Nephron (organoid): ENCODE results near the gene SNX30.
A peak's percentile ranks its signal among the peaks of the same experiment; 100 is the strongest.

Experiments
- H3K27ac Mint-ChIP-seq, 3 experiments: 2 replicates each; pipeline ENCODE4 v1.8.0; 2020; ENCODE audit warnings: mixed read lengths in 3 of 3, mild to moderate bottlenecking in 2 of 3, moderate library complexity in 1 of 3
- H3K27me3 Mint-ChIP-seq: 2 replicates; pipeline ENCODE4 v1.8.0; 2021; ENCODE audit warnings: low read depth, mild to moderate bottlenecking, moderate library complexity, mixed read lengths
- H3K36me3 Mint-ChIP-seq: 2 replicates; pipeline ENCODE4 v1.8.0; 2020; ENCODE audit warnings: low read depth, mixed read lengths
- H3K4me1 Mint-ChIP-seq: 2 replicates; pipeline ENCODE4 v1.8.0; 2020; ENCODE audit warnings: mixed read lengths
- H3K4me3 Mint-ChIP-seq, 3 experiments: 2 replicates each; pipeline ENCODE4 v1.8.0; 2020; ENCODE audit warnings: mild to moderate bottlenecking in 3 of 3, mixed read lengths in 3 of 3, moderate library complexity in 2 of 3
- H3K9me3 Mint-ChIP-seq: 2 replicates; pipeline ENCODE4 v1.8.0; 2020; ENCODE audit warnings: mixed read lengths
- TF ChIP-seq, protein P1 (sequence below), 3 experiments: fragments of 200-600 bp; sonication (generic); IDR thresholded peaks; one replicate each; pipeline ENCODE4 v1.5.0; 2021; ENCODE audit warnings: antibody characterized with exemption in 3 of 3; ENCODE audit not compliant: unreplicated experiment in 3 of 3

The SNX30 gene

DNA sequence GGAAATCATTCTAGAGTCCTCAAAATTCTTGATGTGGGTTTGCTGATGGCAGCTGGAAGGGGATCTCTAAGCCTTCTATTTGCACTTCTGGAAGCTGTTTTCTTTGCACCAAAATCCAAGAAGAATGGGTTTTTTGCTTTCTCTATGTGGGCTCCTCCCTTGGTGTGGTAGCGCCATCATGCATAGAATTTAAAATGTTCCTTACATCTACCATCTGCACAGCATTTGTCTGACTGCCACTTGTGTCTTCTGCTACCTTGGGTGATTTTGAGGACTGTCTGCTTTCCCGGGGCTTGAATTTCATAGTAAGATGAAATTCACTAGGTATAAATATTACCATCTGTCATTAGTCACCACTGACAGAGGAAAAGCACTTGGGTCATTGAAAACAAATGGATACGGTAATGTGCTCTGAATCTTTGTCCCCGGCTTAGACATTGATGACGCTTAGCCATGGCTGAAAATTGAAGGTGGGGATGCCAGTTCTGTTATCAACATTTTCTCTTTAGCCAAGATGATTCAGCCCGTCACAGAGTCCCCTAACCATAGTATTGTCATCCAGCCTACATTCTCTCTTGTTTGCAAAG, 30.0 kb downstream of the SNX30 start:
- peaks cover 39% of the 10 kb centered on the region for H3K4me1 Mint-ChIP-seq
- H3K27ac Mint-ChIP-seq, result no peak overlapping the region
- no peaks in the 10 kb centered on the region for H3K36me3 Mint-ChIP-seq
- no peaks in the 10 kb centered on the region for H3K9me3 Mint-ChIP-seq
- TF ChIP-seq, protein P1, sequence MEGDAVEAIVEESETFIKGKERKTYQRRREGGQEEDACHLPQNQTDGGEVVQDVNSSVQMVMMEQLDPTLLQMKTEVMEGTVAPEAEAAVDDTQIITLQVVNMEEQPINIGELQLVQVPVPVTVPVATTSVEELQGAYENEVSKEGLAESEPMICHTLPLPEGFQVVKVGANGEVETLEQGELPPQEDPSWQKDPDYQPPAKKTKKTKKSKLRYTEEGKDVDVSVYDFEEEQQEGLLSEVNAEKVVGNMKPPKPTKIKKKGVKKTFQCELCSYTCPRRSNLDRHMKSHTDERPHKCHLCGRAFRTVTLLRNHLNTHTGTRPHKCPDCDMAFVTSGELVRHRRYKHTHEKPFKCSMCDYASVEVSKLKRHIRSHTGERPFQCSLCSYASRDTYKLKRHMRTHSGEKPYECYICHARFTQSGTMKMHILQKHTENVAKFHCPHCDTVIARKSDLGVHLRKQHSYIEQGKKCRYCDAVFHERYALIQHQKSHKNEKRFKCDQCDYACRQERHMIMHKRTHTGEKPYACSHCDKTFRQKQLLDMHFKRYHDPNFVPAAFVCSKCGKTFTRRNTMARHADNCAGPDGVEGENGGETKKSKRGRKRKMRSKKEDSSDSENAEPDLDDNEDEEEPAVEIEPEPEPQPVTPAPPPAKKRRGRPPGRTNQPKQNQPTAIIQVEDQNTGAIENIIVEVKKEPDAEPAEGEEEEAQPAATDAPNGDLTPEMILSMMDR (IDR thresholded peaks at IDR 0.05; ENCODE audit: unreplicated experiment in 3 of 3), result no peak
- H3K27me3 Mint-ChIP-seq, result no peaks in the 10 kb centered on the region
- no peak overlapping the region for H3K4me3 Mint-ChIP-seq

DNA sequence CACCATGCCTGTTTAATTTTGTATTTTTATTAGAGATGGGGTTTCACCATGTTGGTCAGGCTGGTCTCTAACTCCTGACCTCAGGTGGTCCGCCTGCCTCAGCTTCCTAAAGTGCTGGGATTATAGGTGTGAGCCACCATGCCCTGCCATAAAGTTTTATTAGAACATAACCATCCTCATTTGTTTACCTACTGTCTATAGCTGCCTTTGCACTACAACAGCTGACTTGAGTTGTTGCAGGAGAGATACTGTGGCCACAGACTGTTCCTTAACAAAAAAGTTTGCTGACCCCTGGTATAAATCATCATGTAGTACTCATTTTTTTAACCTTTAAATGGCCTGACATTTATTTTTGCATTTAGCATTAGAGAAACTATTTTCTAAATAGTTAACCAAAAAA, 31.7 kb downstream of the SNX30 start:
- no peak overlapping the region for H3K4me3 Mint-ChIP-seq
- H3K27me3 Mint-ChIP-seq, result no peaks in the 10 kb centered on the region
- H3K9me3 Mint-ChIP-seq, result no peaks in the 10 kb centered on the region
- peaks cover 39% of the 10 kb centered on the region for H3K4me1 Mint-ChIP-seq
- no peak overlapping the region for H3K27ac Mint-ChIP-seq
- no peaks in the 10 kb centered on the region for H3K36me3 Mint-ChIP-seq
- TF ChIP-seq, protein P1 (IDR thresholded peaks at IDR 0.05; ENCODE audit: unreplicated experiment in 3 of 3), result no peak

DNA sequence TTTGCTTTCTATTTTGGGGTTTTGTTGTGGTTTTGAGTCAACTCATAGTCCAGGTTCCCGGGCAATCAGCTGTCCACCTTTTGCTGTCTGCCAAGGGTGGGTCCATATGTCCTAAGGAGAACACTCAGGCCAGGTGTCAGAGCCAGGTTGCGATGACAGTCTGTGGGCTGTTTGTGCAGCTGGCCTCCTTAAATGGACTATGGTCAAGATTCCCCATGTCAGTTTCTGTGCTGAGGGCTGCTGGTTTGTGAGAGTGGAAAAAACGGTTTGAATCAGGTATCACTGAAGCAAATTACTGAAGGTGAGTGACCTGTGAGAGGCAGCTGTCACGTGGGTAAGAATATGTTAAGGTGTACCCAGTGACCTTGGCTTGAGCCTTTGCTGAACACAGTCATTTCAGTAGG, 33.0 kb downstream of the SNX30 start:
- H3K36me3 Mint-ChIP-seq, result no peaks in the 10 kb centered on the region
- H3K27ac Mint-ChIP-seq, result no peak overlapping the region
- H3K4me3 Mint-ChIP-seq, result no peak overlapping the region
- H3K4me1 Mint-ChIP-seq, result peaks cover 39% of the 10 kb centered on the region
- H3K9me3 Mint-ChIP-seq, result no peaks in the 10 kb centered on the region
- TF ChIP-seq, protein P1 (IDR thresholded peaks at IDR 0.05; ENCODE audit: unreplicated experiment in 3 of 3), result no peak
- no peaks in the 10 kb centered on the region for H3K27me3 Mint-ChIP-seq

DNA sequence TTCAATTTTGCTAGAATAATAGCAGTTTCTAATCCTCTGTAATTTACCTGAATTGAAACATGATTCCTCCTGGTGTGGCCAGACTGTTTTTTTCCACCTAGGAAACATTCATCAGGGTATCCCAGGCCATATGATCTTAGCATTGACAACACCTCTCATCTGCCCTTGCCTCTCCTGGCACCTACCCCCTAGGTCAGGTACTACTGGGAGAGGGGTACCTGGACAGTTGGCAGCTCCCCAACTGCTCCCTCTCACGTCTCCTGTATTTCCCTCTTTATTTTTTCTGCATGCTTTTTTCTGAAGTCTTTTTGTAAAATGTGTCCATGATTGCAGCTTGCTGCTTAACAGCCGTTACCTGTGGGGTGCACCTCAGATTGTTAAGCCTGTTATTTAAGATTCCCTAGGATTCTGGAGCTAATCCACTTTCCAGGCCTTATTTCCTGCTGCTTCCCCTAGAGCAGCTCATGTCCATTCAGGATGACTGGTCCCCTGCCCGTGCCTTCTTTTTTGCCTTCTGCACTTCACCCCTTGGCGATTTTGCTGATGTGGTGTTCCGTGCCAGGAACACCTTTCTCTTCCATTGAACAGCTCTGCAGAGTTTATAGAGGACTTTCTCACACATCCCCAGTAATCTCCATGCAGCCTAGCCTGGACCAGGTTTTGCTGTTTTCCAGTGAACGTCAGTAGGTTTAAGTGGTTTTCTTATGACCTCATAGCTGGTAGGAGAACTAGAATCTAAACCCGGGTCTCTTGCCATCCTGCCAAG, 33.6 kb downstream of the SNX30 start:
- no peaks in the 10 kb centered on the region for H3K9me3 Mint-ChIP-seq
- peak overlapping the region in 2 of 3 experiments; percentile 25 to 64 for H3K27ac Mint-ChIP-seq
- H3K36me3 Mint-ChIP-seq, result no peaks in the 10 kb centered on the region
- peaks cover 41% of the 10 kb centered on the region for H3K4me1 Mint-ChIP-seq
- TF ChIP-seq, protein P1 (IDR thresholded peaks at IDR 0.05; ENCODE audit: unreplicated experiment in 3 of 3), result no peak
- no peaks in the 10 kb centered on the region for H3K27me3 Mint-ChIP-seq
- peak overlapping the region in 1 of 3 experiments; percentile 20 for H3K4me3 Mint-ChIP-seq

DNA sequence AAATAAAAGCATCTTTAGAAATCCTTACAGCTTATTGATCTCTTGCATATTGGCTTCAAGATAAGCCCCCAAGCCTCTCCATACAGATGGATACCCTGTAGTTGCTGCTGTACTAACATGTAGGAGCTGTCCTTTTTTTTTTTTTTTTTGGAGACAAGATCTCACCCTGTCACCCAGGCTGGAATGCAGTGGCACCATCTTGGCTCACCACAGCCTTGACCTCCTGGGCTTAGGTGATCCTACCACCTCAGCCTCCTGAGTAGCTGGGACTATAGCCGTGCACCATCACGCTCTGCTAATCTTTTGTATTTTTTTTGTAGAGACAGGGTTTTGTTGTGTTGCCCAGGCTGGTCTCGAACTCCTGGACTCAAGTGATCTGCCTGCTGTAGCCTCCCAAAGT, 35.4 kb downstream of the SNX30 start:
- TF ChIP-seq, protein P1 (IDR thresholded peaks at IDR 0.05; ENCODE audit: unreplicated experiment in 3 of 3), result no peak
- Mint-ChIP-seq H3K27ac (no peak overlapping the region), H3K9me3 (no peaks in the 10 kb centered on the region), H3K4me1 (peaks cover 35% of the 10 kb centered on the region), H3K4me3 (no peak overlapping the region), H3K27me3 (no peaks in the 10 kb centered on the region), H3K36me3 (no peaks in the 10 kb centered on the region)
